Measurements from ENCODE around the gene GFI1.
A peak's percentile ranks its signal among the peaks of the same experiment; 100 is the strongest.
"Not testable (repeated sequence)": the region's sequence is repeated elsewhere in the genome, so short reads cannot be mapped to it uniquely, and the experiment has no call there.

GFI1 gene

DNA sequence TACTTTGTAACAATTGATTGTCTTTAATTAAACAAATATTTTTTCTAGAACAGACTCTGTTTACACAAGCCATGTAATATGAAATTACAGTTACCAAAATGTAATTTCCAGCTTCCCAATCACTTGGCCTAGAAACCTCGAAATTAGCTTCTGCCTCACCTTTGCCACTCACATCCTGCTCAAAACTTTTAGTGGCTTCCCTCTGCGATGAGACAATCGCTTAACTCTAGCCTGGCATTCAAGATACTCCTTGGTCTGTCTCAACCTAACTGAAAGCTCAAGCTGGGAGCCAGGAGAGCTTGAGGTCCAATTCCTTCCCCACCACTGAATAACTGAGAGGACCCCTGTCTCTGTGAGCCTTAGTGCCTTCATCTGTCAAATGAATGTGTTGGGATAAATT lies 42.8 kb downstream of the GFI1 start:
- Histone ChIP-seq H3K27me3 (ENCODE audit: insufficient read depth, low read length, poor library complexity) (no peaks in the 10 kb centered on the region), H3K36me3 (ENCODE audit: control insufficient read depth, insufficient read depth, low read length) (no peaks in the 10 kb centered on the region), H3K27ac (ENCODE audit: low read depth, low read length) (no peak overlapping the region)

DNA sequence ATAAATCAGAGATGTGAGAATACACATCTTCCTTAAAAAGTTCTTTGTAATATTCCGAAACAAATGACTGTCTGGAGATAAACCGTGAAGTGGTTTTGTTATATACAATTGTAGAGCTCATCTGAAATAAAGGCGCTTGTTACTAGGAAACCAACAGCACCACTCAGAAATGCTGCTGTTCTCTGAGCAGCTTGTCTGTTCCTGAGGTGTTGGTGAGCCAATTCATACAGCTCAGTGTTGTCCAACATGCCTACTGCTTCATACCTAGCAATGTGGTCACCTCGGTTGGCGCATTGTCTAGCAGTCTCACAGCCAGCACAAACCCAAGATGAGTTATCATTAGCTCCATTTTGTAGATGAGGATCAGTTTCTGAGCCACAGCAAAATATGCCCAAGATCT lies 44.4 kb downstream of the GFI1 start:
- Histone ChIP-seq H3K56ac (ENCODE audit: low read length) (no peak overlapping the region), H3K4me2 (ENCODE audit: low read length) (no peak overlapping the region), H3K79me1 (ENCODE audit: low read length) (no peaks in the 10 kb centered on the region), H3K4ac (ENCODE audit: low read depth, low read length) (no peak overlapping the region), H3K23ac (ENCODE audit: low read length) (no peak overlapping the region), H2BK5ac (ENCODE audit: low read length) (no peak overlapping the region), H2BK120ac (ENCODE audit: low read depth, low read length) (no peak overlapping the region), H4K5ac (ENCODE audit: low read length) (no peak overlapping the region), H3K18ac (ENCODE audit: low read length) (no peak overlapping the region), H4K8ac (ENCODE audit: low read depth, low read length) (no peak overlapping the region), H3K79me2 (ENCODE audit: control insufficient read depth, insufficient read depth, low read length) (no peaks in the 10 kb centered on the region), H2AK5ac (ENCODE audit: low read length) (no peak overlapping the region), H3K27ac (ENCODE audit: low read depth, low read length) (no peak overlapping the region), H3K4me3 (ENCODE audit: low read length) (no peak overlapping the region), H2BK15ac (replicated peaks; ENCODE audit: low read depth) (no peak overlapping the region), H3K27me3 (ENCODE audit: insufficient read depth, low read length, poor library complexity) (no peaks in the 10 kb centered on the region), H3K4me1 (ENCODE audit: control insufficient read depth, low read depth, low read length) (peaks cover 5% of the 10 kb centered on the region), H3K9ac (ENCODE audit: low read length) (no peak overlapping the region), H3K36me3 (ENCODE audit: control insufficient read depth, insufficient read depth, low read length) (no peaks in the 10 kb centered on the region)
- no peak for DNase-seq
- WGBS (ENCODE audit: extremely low coverage, insufficient coverage, low lambda C conversion rate) = no CpG with 5 or more reads among the region's 5 CpGs

More for the DNA sequence above, 42.8 kb downstream of the GFI1 start:
- Histone ChIP-seq H3K9ac (ENCODE audit: low read length) (no peak overlapping the region), H2BK5ac (ENCODE audit: low read length) (no peak overlapping the region), H3K56ac (ENCODE audit: low read length) (no peak overlapping the region), H3K23ac (ENCODE audit: low read length) (no peak overlapping the region), H2AK5ac (ENCODE audit: low read length) (no peak overlapping the region), H3K4ac (ENCODE audit: low read depth, low read length) (no peak overlapping the region), H3K79me2 (ENCODE audit: control insufficient read depth, insufficient read depth, low read length) (no peaks in the 10 kb centered on the region), H4K8ac (ENCODE audit: low read depth, low read length) (no peak overlapping the region), H2BK15ac (replicated peaks; ENCODE audit: low read depth) (no peak overlapping the region), H4K5ac (ENCODE audit: low read length) (no peak overlapping the region), H3K4me1 (ENCODE audit: control insufficient read depth, low read depth, low read length) (peaks cover 5% of the 10 kb centered on the region), H3K4me3 (ENCODE audit: low read length) (no peak overlapping the region), H3K4me2 (ENCODE audit: low read length) (no peak overlapping the region), H3K79me1 (ENCODE audit: low read length) (no peaks in the 10 kb centered on the region), H3K18ac (ENCODE audit: low read length) (no peak overlapping the region), H2BK120ac (ENCODE audit: low read depth, low read length) (no peak overlapping the region)
- DNase-seq = peak; percentile 25
- no CpG with 5 or more reads among the region's 3 CpGs for WGBS (ENCODE audit: extremely low coverage, insufficient coverage, low lambda C conversion rate)

DNA sequence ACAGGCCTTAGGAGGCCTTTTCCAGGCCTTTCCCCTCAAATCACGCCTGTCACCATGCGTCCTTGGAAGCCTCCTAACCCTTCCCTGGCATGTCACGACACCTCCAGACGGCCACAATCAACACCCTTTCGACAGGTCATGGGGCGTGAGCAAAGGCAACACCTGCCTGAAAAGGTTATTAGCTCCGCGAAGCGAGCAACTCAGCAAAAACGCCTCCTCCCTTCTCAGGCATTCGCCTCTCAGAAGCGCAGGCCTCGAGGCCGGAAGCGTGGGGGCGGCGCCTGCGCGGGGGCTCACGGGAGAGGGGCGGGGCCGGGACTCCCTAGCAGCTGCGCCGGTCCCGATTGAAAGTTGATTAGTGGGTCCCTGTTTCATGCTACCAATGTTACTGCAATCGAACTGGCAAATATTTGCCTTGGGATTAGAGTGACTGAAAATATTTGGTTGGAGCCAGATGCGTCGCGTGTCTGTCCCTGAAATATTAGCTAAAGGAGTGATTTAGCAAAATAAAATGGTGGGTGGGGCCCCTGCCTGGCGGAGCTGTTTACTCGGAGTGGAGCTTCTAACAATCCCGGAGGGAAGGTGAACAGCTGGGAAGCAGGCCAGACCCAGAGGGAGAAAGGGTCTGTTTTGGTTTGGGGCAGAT lies 44.9 kb downstream of the GFI1 start:
- Histone ChIP-seq H3K36me3 (ENCODE audit: control insufficient read depth, insufficient read depth, low read length) (no peaks in the 10 kb centered on the region), H3K9ac (ENCODE audit: low read length) (peak overlapping the region; percentile 38), H3K79me1 (ENCODE audit: low read length) (no peaks in the 10 kb centered on the region), H3K4ac (ENCODE audit: low read depth, low read length) (no peak overlapping the region), H2AK5ac (ENCODE audit: low read length) (no peak overlapping the region), H3K4me2 (ENCODE audit: low read length) (no peak overlapping the region), H3K27me3 (ENCODE audit: insufficient read depth, low read length, poor library complexity) (no peaks in the 10 kb centered on the region), H2BK120ac (ENCODE audit: low read depth, low read length) (no peak overlapping the region), H2BK5ac (ENCODE audit: low read length) (no peak overlapping the region), H4K8ac (ENCODE audit: low read depth, low read length) (no peak overlapping the region), H3K18ac (ENCODE audit: low read length) (no peak overlapping the region), H3K23ac (ENCODE audit: low read length) (no peak overlapping the region), H3K27ac (ENCODE audit: low read depth, low read length) (no peak overlapping the region), H3K4me3 (ENCODE audit: low read length) (no peak overlapping the region), H4K5ac (ENCODE audit: low read length) (no peak overlapping the region), H3K79me2 (ENCODE audit: control insufficient read depth, insufficient read depth, low read length) (no peaks in the 10 kb centered on the region), H3K4me1 (ENCODE audit: control insufficient read depth, low read depth, low read length) (peaks cover 3% of the 10 kb centered on the region), H2BK15ac (replicated peaks; ENCODE audit: low read depth) (no peak overlapping the region), H3K56ac (ENCODE audit: low read length) (peak overlapping the region; percentile 86)
- WGBS (ENCODE audit: extremely low coverage, insufficient coverage, low lambda C conversion rate) = no CpG with 5 or more reads among the region's 32 CpGs
- peak; percentile 79 for DNase-seq

DNA sequence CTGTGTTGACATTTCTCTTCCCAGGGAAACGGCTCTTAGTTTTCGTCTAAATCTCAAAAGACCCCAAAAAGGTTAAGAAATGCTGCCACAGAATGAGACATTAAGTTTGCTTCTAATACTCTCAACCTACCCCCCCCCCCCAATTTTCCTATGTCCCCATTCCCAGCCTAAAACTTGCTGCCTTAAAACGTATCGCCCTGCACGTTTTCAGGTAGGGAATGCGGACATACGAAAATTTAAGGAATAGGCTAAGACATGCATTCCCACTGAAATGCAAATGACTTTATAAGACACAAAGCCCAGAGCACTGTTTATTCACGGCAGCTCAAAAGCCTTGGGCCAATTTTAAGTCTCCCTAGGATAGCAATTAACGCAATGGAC lies 45.4 kb downstream of the GFI1 start:
- H2BK5ac ChIP-seq (ENCODE audit: low read length) = no peak overlapping the region
- H2BK120ac ChIP-seq (ENCODE audit: low read depth, low read length) = no peak overlapping the region
- H3K36me3 ChIP-seq (ENCODE audit: control insufficient read depth, insufficient read depth, low read length) = no peaks in the 10 kb centered on the region
- no peak overlapping the region for H2BK15ac ChIP-seq (replicated peaks; ENCODE audit: low read depth)
- no peak overlapping the region for H3K23ac ChIP-seq (ENCODE audit: low read length)
- peaks cover 2% of the 10 kb centered on the region for H3K4me1 ChIP-seq (ENCODE audit: control insufficient read depth, low read depth, low read length)
- H4K5ac ChIP-seq (ENCODE audit: low read length) = no peak overlapping the region
- H3K27me3 ChIP-seq (ENCODE audit: insufficient read depth, low read length, poor library complexity) = no peaks in the 10 kb centered on the region
- no peak overlapping the region for H2AK5ac ChIP-seq (ENCODE audit: low read length)
- no peak overlapping the region for H3K4ac ChIP-seq (ENCODE audit: low read depth, low read length)
- no CpG with 5 or more reads among the region's 9 CpGs for WGBS (ENCODE audit: extremely low coverage, insufficient coverage, low lambda C conversion rate)
- no peak overlapping the region for H3K4me2 ChIP-seq (ENCODE audit: low read length)
- H3K79me1 ChIP-seq (ENCODE audit: low read length) = no peaks in the 10 kb centered on the region
- H3K9ac ChIP-seq (ENCODE audit: low read length) = no peak overlapping the region
- H3K56ac ChIP-seq (ENCODE audit: low read length) = no peak overlapping the region
- no peak overlapping the region for H3K4me3 ChIP-seq (ENCODE audit: low read length)
- no peaks in the 10 kb centered on the region for H3K79me2 ChIP-seq (ENCODE audit: control insufficient read depth, insufficient read depth, low read length)
- H4K8ac ChIP-seq (ENCODE audit: low read depth, low read length) = no peak overlapping the region
- DNase-seq = no peak
- H3K18ac ChIP-seq (ENCODE audit: low read length) = no peak overlapping the region
- H3K27ac ChIP-seq (ENCODE audit: low read depth, low read length) = no peak overlapping the region

DNA sequence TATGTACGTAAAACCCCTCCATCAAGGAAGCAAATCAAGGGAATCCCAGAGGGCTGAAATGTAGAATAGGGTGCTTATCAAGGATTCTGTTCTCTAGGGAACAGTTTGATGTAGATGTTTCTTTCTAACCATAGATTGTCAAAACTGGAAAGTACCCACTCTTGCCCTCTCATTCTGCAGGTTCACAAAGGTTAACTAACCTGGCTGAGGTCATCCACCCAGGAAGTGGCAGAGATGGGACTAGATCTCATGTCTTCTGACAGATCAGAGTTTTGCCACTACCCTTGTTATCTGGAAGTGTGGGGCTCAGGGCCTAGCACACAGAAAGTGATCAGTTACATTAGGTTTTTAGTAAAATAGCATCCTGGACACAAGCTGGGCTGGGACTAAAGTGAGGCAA lies 47.4 kb downstream of the GFI1 start:
- no peak overlapping the region for H3K4ac ChIP-seq (ENCODE audit: low read depth, low read length)
- no peak overlapping the region for H4K5ac ChIP-seq (ENCODE audit: low read length)
- no peak overlapping the region for H2AK5ac ChIP-seq (ENCODE audit: low read length)
- no peak overlapping the region for H3K56ac ChIP-seq (ENCODE audit: low read length)
- H3K27ac ChIP-seq (ENCODE audit: low read depth, low read length) = no peak overlapping the region
- no peak overlapping the region for H3K18ac ChIP-seq (ENCODE audit: low read length)
- H3K27me3 ChIP-seq (ENCODE audit: insufficient read depth, low read length, poor library complexity) = no peaks in the 10 kb centered on the region
- no peak overlapping the region for H2BK15ac ChIP-seq (replicated peaks; ENCODE audit: low read depth)
- H2BK5ac ChIP-seq (ENCODE audit: low read length) = no peak overlapping the region
- no peak overlapping the region for H3K9ac ChIP-seq (ENCODE audit: low read length)
- no peak overlapping the region for H3K23ac ChIP-seq (ENCODE audit: low read length)
- no peak overlapping the region for H2BK120ac ChIP-seq (ENCODE audit: low read depth, low read length)
- H3K36me3 ChIP-seq (ENCODE audit: control insufficient read depth, insufficient read depth, low read length) = no peaks in the 10 kb centered on the region
- no peak overlapping the region for H4K8ac ChIP-seq (ENCODE audit: low read depth, low read length)
- H3K4me1 ChIP-seq (ENCODE audit: control insufficient read depth, low read depth, low read length) = no peaks in the 10 kb centered on the region
- DNase-seq = no peak
- no CpG with 5 or more reads among the region's 1 CpG for WGBS (ENCODE audit: extremely low coverage, insufficient coverage, low lambda C conversion rate)
- no peak overlapping the region for H3K4me2 ChIP-seq (ENCODE audit: low read length)
- no peaks in the 10 kb centered on the region for H3K79me2 ChIP-seq (ENCODE audit: control insufficient read depth, insufficient read depth, low read length)
- no peaks in the 10 kb centered on the region for H3K79me1 ChIP-seq (ENCODE audit: low read length)
- no peak overlapping the region for H3K4me3 ChIP-seq (ENCODE audit: low read length)

DNA sequence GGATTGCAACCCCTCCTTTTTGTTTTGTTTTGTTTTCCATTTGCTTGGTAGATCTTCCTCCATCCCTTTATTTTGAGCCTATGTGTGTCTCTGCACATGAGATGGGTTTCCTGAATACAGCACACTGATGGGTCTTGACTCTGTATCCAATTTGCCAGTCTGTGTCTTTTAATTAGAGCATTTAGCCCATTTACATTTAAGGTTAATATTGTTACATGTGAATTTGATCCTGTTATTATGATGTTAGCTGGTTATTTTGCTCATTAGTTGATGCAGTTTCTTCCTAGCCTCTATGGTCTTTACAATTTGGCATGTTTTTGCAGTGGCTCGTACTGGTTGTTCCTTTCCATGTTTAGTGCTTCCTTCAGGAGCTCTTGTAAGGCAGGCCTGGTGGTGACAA lies 52.2 kb downstream of the GFI1 start:
- WGBS (ENCODE audit: extremely low coverage, insufficient coverage, low lambda C conversion rate) = no CpG with 5 or more reads among the region's 1 CpG
- not testable (repeated sequence) for H2BK120ac ChIP-seq (ENCODE audit: low read depth, low read length); H3K79me1 ChIP-seq (ENCODE audit: low read length); H3K9ac ChIP-seq (ENCODE audit: low read length); H3K79me2 ChIP-seq (ENCODE audit: control insufficient read depth, insufficient read depth, low read length); H4K5ac ChIP-seq (ENCODE audit: low read length); H2AK5ac ChIP-seq (ENCODE audit: low read length); H3K27ac ChIP-seq (ENCODE audit: low read depth, low read length); H3K36me3 ChIP-seq (ENCODE audit: control insufficient read depth, insufficient read depth, low read length); DNase-seq; H3K56ac ChIP-seq (ENCODE audit: low read length); H3K4me3 ChIP-seq (ENCODE audit: low read length); H3K23ac ChIP-seq (ENCODE audit: low read length); H2BK15ac ChIP-seq (replicated peaks; ENCODE audit: low read depth); H3K4me2 ChIP-seq (ENCODE audit: low read length); H4K8ac ChIP-seq (ENCODE audit: low read depth, low read length); H3K4ac ChIP-seq (ENCODE audit: low read depth, low read length); H3K18ac ChIP-seq (ENCODE audit: low read length); H3K4me1 ChIP-seq (ENCODE audit: control insufficient read depth, low read depth, low read length); H3K27me3 ChIP-seq (ENCODE audit: insufficient read depth, low read length, poor library complexity); H2BK5ac ChIP-seq (ENCODE audit: low read length)

Data from mesendoderm (in vitro differentiated cells).